Vagina (tissue), 2 donors: ENCODE measurements around the gene TBC1D25. TPM values are rescaled to one million over a fixed set of nuclear protein-coding genes. Genes with fewer than 3 reads are reported as not detected.

Experiments
- DNase-seq, 2 donors: peaks; one replicate each; pipeline ENCODE4 v3.0.0-alpha.2; 2017; ENCODE audit errors: extremely low spot score in 2 of 2
- H3K27ac ChIP-seq: fragments of 200-600 bp; sonication (generic); one replicate; pipeline ENCODE4 v1.5.1; 2019
- H3K27me3 ChIP-seq: fragments of 200-600 bp; sonication (generic); one replicate; pipeline ENCODE4 v1.5.1; 2019
- H3K36me3 ChIP-seq, 2 donors: fragments of 200-600 bp; sonication (generic); one replicate each; pipeline ENCODE4 v1.5.1; 2017 to 2019
- H3K4me1 ChIP-seq: fragments of 200-600 bp; sonication (generic); one replicate; pipeline ENCODE4 v1.5.1; 2019
- H3K4me3 ChIP-seq, 2 donors: fragments of 200-600 bp; sonication (generic); 1 replicate in 1 of 2; 2 replicates in 1 of 2; pipeline ENCODE4 v1.5.1; 2016 to 2019
- H3K9me3 ChIP-seq: fragments of 200-600 bp; sonication (generic); one replicate; pipeline ENCODE4 v1.5.1; 2019
- CTCF ChIP-seq, 3 experiments: fragments of 450-650 bp in 2 of 3; fragments of 200-600 bp in 1 of 3; sonication (generic) in 1 of 3; IDR thresholded peaks; one replicate each; pipeline ENCODE4 v1.5.1; 2017 to 2019; ENCODE audit warnings: antibody characterized with exemption in 3 of 3, mild to moderate bottlenecking in 2 of 3, moderate library complexity in 2 of 3
- POLR2A ChIP-seq, 2 donors: fragments of 450-650 bp; IDR thresholded peaks; one replicate each; pipeline ENCODE4 v1.6.1; 2017; ENCODE audit warnings: antibody characterized with exemption in 2 of 2, mild to moderate bottlenecking in 2 of 2, moderate library complexity in 2 of 2
- POLR2AphosphoS5 ChIP-seq, 2 donors: sonication (generic); formaldehyde crosslinking; IDR thresholded peaks; one replicate each; pipeline ENCODE4 v1.9.0; 2017; ENCODE audit warnings: antibody characterized with exemption in 2 of 2, mild to moderate bottlenecking in 2 of 2, low read depth in 1 of 2; ENCODE audit not compliant: insufficient read depth in 1 of 2
- intact Hi-C: fragments of 100-400 bp; cut with DNase I; formaldehyde crosslinking; loops from one replicate; pipeline ENCODE4 v1.15.1; 2023
- total RNA-seq: library from RNA; depleted of rRNA; stranded (reverse); fragments of >200 nt; gene quantifications from one replicate; pipeline ENCODE4 v1.2.3, GENCODE V29; 2016

Gene TBC1D25
- total RNA-seq, 1 donor from 2014 or later, result 13.8 TPM

- Histone ChIP-seq H3K27ac (peak overlapping the region; percentile 99), H3K4me1 (peaks cover 17% of the 10 kb centered on the region), H3K36me3 (peaks cover 0 to 26% of the 10 kb centered on the region in 2 donors), H3K4me3 (peak overlapping the region; percentile 50 to 61), H3K27me3 (no peaks in the 10 kb centered on the region), H3K9me3 (no peaks in the 10 kb centered on the region)
- intact Hi-C loops, result no loop called here
- DNase-seq, result no peak
- TF ChIP-seq CTCF (IDR thresholded peaks at IDR 0.05), result no peak
- TF ChIP-seq POLR2AphosphoS5 (IDR thresholded peaks at IDR 0.05; ENCODE audit: insufficient read depth in 1 of 2, low read depth in 1 of 2), result no peak
- no peak for TF ChIP-seq POLR2A (IDR thresholded peaks at IDR 0.05)
These were observed 34.3 kb downstream of the TBC1D25 start for GRCh38 chrX:48573690-48574269.

- H3K27me3 ChIP-seq, result no peaks in the 10 kb centered on the region
- TF ChIP-seq CTCF (IDR thresholded peaks at IDR 0.05) (peak in 2 of 3 experiments; percentile 14 to 23), POLR2AphosphoS5 (IDR thresholded peaks at IDR 0.05; ENCODE audit: insufficient read depth in 1 of 2, low read depth in 1 of 2) (peak; percentile 62 to 99), POLR2A (IDR thresholded peaks at IDR 0.05) (peak in 1 of 2 donors; percentile 67)
- intact Hi-C loops, result no loop called here
- H3K36me3 ChIP-seq, result peaks cover 0 to 26% of the 10 kb centered on the region in 2 donors
- H3K4me1 ChIP-seq, result peaks cover 17% of the 10 kb centered on the region
- peak in 1 of 2 donors; percentile 95 for DNase-seq
- peak within 1 kb of the TSS; percentile 50 to 61 for H3K4me3 ChIP-seq
- peak within 1 kb of the TSS; percentile 99 for H3K27ac ChIP-seq
- H3K9me3 ChIP-seq, result no peaks in the 10 kb centered on the region
These were observed 35.1 kb downstream of the TBC1D25 start, which contains the start of gene RBM3 for GRCh38 chrX:48574270-48575266. Gene RBM3 (plus strand): TSS chrX:48574484. CDS start chrX:48575181, 697 bp downstream.

GRCh38 chrX:48575642-48576041 is 36.1 kb downstream of the TBC1D25 start:
- H3K27me3 ChIP-seq, result no peaks in the 10 kb centered on the region
- intact Hi-C loops, result no loop called here

GRCh38 chrX:48576108-48576507 is 36.6 kb downstream of the TBC1D25 start:
- Histone ChIP-seq H3K9me3 (no peaks in the 10 kb centered on the region), H3K4me1 (peaks cover 17% of the 10 kb centered on the region), H3K4me3 (peak overlapping the region; percentile 50 to 61), H3K27me3 (no peaks in the 10 kb centered on the region), H3K27ac (peak overlapping the region; percentile 99), H3K36me3 (peaks cover 0 to 26% of the 10 kb centered on the region in 2 donors)
- intact Hi-C loops, result no loop called here
- TF ChIP-seq POLR2A (IDR thresholded peaks at IDR 0.05) (no peak), CTCF (IDR thresholded peaks at IDR 0.05) (no peak), POLR2AphosphoS5 (IDR thresholded peaks at IDR 0.05; ENCODE audit: insufficient read depth in 1 of 2, low read depth in 1 of 2) (no peak)
- DNase-seq, result no peak

More at GRCh38 chrX:48575642-48576041, 36.1 kb downstream of the TBC1D25 start:
- H3K4me3 ChIP-seq, result peak overlapping the region; percentile 50 to 61
- H3K4me1 ChIP-seq, result peaks cover 17% of the 10 kb centered on the region
- no peak for TF ChIP-seq POLR2AphosphoS5 (IDR thresholded peaks at IDR 0.05; ENCODE audit: insufficient read depth in 1 of 2, low read depth in 1 of 2)
- peaks cover 0 to 26% of the 10 kb centered on the region in 2 donors for H3K36me3 ChIP-seq
- H3K9me3 ChIP-seq, result no peaks in the 10 kb centered on the region
- H3K27ac ChIP-seq, result peak overlapping the region; percentile 99
- no peak for DNase-seq

- TF ChIP-seq CTCF (IDR thresholded peaks at IDR 0.05) (no peak), POLR2AphosphoS5 (IDR thresholded peaks at IDR 0.05; ENCODE audit: insufficient read depth in 1 of 2, low read depth in 1 of 2) (no peak), POLR2A (IDR thresholded peaks at IDR 0.05) (no peak)
- no peaks in the 10 kb centered on the region for H3K27me3 ChIP-seq
These were observed 39.2 kb downstream of the TBC1D25 start for GRCh38 chrX:48578661-48579128.

More at GRCh38 chrX:48578661-48579128, 39.2 kb downstream of the TBC1D25 start:
- H3K4me3 ChIP-seq, result no peak overlapping the region
- H3K4me1 ChIP-seq, result peaks cover 17% of the 10 kb centered on the region
- no peaks in the 10 kb centered on the region for H3K9me3 ChIP-seq
- intact Hi-C loops, result no loop called here
- no peak overlapping the region for H3K27ac ChIP-seq
- H3K36me3 ChIP-seq, result peaks cover 0 to 26% of the 10 kb centered on the region in 2 donors
- DNase-seq, result no peak
